ENCODE measurements around the gene PRPF4.
A peak's percentile ranks its signal among the peaks of the same experiment; 100 is the strongest.

Gene PRPF4

DNA sequence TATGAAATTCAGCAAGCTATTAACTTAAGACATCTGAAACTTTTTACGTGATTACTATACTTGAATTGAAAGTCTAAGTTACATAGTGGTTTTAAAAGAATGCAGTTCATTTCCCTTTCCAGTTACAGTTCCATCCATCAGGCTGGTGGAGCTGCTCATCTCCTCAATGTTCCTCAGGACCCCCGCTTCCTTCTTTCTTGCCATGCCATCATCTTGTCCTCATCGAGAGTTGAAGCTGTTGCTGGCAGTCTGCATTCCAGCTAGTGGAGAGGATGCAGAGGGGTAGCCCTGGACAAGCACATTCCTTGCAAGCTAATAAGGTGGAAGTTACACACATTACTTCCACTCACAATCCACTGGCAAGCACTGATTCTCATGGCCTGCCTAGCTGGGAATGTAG, 36.5 kb downstream of the PRPF4 start:
- Mint-ChIP-seq H3K4me3 (no peak overlapping the region), H3K27me3 (no peaks in the 10 kb centered on the region), H3K9me3 (no peaks in the 10 kb centered on the region), H3K36me3 (peaks cover 0 to 4% of the 10 kb centered on the region in 2 donors), H3K27ac (no peak overlapping the region), H3K4me1 (no peaks in the 10 kb centered on the region)
- no peak for ATAC-seq (replicated peaks)
- DNase-seq: no peak

DNA sequence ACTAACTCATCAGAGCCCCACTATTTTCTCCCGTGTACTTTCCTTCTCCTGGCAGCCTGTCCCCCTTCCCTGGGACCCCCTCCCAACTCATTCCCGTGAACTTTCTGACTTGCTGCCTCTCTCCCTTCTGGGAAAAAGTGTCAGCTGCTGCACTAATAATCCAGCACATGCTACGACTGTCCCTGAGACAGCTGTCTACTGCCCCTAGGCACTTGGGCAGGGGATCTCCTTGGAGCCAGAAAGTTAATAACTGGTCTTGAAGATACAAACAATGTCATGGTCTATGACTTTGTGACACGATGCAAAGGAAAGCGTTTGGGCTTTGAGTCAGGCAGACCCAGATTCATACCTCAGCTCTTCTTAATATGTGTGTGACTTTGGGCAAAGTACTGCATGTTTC, 37.8 kb downstream of the PRPF4 start:
- Mint-ChIP-seq H3K27me3 (no peaks in the 10 kb centered on the region), H3K4me3 (no peak overlapping the region), H3K4me1 (no peaks in the 10 kb centered on the region), H3K27ac (no peak overlapping the region), H3K36me3 (peaks cover 0 to 4% of the 10 kb centered on the region in 2 donors), H3K9me3 (no peaks in the 10 kb centered on the region)
- no peak for ATAC-seq (replicated peaks)
- no peak for DNase-seq

DNA sequence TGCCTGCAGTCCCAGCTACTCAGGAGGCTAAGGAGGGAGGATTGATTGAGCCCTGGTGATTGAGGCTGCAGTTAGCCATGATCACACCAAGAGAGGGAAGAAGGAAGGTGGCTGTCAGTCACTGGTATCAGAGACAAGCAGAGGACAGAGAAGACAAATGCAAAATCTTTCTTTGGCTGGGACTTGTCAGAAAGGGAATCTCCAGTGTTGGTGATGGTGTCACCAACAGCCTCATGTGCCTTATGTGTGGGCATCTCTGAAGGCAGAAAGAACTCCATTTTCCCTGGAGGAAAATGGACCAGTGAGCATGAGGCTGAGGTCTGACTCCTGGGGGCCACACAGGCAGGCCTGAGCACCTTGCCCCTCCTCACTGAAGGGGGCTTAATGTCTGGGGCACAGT, 39.8 kb downstream of the PRPF4 start:
- no peaks in the 10 kb centered on the region for H3K9me3 Mint-ChIP-seq

DNA sequence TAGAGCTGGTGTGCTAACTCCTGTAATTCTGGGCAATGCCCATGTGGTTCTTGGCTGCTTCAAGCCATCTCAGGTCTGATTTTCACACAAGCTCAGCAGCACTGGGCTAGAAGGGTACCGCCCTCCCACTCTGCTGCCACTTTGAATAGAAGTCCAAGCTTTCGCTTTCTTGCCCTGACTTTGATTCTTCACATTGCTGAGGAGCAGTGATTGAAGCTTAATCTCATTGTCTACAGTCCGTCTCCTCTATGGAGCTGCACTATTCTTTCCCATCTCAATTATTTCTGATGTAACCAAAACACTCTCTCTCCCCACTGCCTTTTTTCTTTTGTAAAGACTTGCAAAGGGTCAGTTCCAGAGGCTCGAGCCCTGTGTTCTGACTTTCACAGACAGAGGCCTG, 40.6 kb downstream of the PRPF4 start:
- no peak overlapping the region for H3K4me3 Mint-ChIP-seq
- H3K9me3 Mint-ChIP-seq: no peaks in the 10 kb centered on the region
- no peaks in the 10 kb centered on the region for H3K4me1 Mint-ChIP-seq
- no peak for ATAC-seq (replicated peaks)
- H3K27ac Mint-ChIP-seq: no peak overlapping the region
- no peaks in the 10 kb centered on the region for H3K27me3 Mint-ChIP-seq
- peaks cover 0 to 4% of the 10 kb centered on the region in 2 donors for H3K36me3 Mint-ChIP-seq
- DNase-seq: no peak

More for the DNA sequence above, 39.8 kb downstream of the PRPF4 start:
- no peak for DNase-seq
- Mint-ChIP-seq H3K4me3 (no peak overlapping the region), H3K4me1 (no peaks in the 10 kb centered on the region), H3K27me3 (no peaks in the 10 kb centered on the region), H3K27ac (no peak overlapping the region), H3K36me3 (peaks cover 0 to 4% of the 10 kb centered on the region in 2 donors)
- no peak for ATAC-seq (replicated peaks)

DNA sequence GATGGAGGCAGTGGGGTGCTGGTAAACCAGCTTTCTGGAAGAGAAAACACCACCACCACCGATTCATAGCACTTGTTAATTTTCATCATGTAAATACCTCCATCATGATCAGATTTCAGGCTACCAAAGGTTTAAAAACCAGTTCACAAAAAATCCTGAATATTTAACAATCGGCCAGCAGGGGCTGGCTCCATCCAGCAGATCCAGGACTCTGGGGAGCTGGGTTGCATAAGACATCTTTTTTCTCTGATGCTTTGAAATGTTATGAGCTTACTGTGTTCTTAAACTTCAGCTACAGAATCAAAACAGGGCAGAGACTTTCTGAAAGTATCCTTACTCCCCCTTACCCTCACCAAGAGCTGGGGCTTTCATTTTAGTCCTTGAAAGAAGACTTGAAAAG, 42.3 kb downstream of the PRPF4 start:
- no peaks in the 10 kb centered on the region for H3K9me3 Mint-ChIP-seq
- ATAC-seq (replicated peaks): no peak
- H3K27me3 Mint-ChIP-seq: no peaks in the 10 kb centered on the region
- H3K27ac Mint-ChIP-seq: no peak overlapping the region
- peaks cover 0 to 4% of the 10 kb centered on the region in 2 donors for H3K36me3 Mint-ChIP-seq
- no peak for DNase-seq
- no peaks in the 10 kb centered on the region for H3K4me1 Mint-ChIP-seq
- no peak overlapping the region for H3K4me3 Mint-ChIP-seq

DNA sequence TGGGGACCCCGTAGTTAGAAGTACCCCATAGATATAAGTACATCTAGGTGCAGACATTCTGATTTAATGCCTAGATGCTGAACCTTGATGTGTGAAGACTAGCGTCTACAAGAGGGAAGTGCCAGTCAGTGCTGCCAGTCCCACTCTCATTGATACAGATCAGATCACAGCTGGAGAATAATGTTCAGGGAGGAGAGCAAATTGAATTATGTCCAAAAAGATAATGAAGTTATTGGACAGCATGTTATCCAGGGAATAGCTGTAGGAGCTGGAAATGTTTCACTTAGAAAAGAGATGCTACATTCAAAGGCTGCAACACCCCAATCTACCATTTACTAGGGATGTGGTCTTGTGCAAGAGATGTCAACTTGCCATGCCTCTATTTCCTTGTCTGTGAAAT, 43.6 kb downstream of the PRPF4 start:
- Mint-ChIP-seq H3K4me3 (no peak overlapping the region), H3K36me3 (peaks cover 0 to 4% of the 10 kb centered on the region in 2 donors), H3K9me3 (no peaks in the 10 kb centered on the region), H3K27ac (no peak overlapping the region), H3K27me3 (no peaks in the 10 kb centered on the region), H3K4me1 (no peaks in the 10 kb centered on the region)
- no peak for ATAC-seq (replicated peaks)
- DNase-seq: no peak

DNA sequence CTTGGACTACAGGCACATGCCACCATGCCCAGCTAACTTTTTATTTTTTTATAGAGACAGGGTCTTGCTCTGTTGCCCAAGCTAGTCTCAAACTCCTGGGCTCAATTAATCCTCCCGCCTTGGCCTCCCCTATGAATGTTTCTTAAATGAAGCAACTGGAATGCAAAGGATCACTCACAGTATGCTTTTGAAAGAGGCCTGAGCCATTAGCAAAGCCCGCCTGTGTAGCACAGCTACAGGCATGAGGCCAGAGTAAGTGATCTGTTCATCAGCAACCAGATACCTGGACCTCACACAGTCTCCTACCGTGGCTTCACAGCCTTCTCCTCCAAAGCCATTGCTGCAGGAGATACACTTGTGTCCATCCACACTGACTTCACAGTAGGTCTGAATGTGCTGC, 44.6 kb downstream of the PRPF4 start:
- ATAC-seq (replicated peaks) (no peak), DNase-seq (no peak)
- H3K27ac Mint-ChIP-seq: no peak overlapping the region
- no peaks in the 10 kb centered on the region for H3K4me1 Mint-ChIP-seq
- peaks cover 0 to 4% of the 10 kb centered on the region in 2 donors for H3K36me3 Mint-ChIP-seq
- H3K27me3 Mint-ChIP-seq: no peaks in the 10 kb centered on the region
- H3K9me3 Mint-ChIP-seq: no peaks in the 10 kb centered on the region
- H3K4me3 Mint-ChIP-seq: no peak overlapping the region

DNA sequence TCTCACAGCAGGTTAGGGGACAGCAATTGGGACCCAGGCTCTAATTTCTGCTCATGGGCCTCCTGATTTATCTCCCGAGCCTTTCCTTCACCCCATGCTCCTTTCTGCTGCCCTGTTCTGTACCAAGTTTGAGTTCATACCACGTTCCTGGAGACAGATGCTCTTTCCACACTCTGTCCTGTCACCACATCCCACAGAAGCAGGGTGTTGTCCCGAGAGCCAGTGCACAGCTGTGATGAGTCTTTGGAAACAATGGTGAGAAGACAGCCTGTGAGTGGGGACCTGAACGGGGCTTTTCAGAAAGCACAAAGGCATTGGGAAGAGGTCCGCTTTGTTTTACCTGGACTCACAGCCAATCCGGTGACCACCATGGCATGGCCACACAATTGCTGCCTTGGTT, 47.2 kb downstream of the PRPF4 start:
- Mint-ChIP-seq H3K36me3 (no peaks in the 10 kb centered on the region), H3K4me1 (no peaks in the 10 kb centered on the region), H3K27ac (no peak overlapping the region), H3K27me3 (no peaks in the 10 kb centered on the region), H3K4me3 (no peak overlapping the region), H3K9me3 (no peaks in the 10 kb centered on the region)
- ATAC-seq (replicated peaks): no peak
- DNase-seq: no peak

DNA sequence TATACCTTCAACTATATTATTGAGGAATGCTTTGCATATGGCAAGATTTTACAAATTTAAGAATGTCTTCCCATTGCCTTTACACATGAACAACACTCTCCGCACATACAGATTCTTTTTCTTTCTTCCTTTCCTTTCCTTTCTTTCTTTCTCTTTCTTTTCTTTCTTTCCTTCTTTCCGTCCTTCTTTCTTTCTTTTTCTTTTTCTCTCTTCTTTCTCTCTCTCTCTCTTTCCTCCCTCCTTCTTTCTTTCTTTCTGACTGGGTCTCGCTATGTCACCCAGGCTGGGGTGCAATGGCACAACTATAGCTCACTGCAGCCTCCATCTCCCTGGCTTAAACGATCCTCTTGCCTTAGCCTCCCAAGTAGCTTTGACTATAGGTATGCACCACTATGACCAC, 50.8 kb downstream of the PRPF4 start:
- Mint-ChIP-seq H3K36me3 (no peaks in the 10 kb centered on the region), H3K9me3 (no peaks in the 10 kb centered on the region), H3K27me3 (no peaks in the 10 kb centered on the region), H3K4me3 (no peak overlapping the region), H3K4me1 (no peaks in the 10 kb centered on the region), H3K27ac (no peak overlapping the region)
- DNase-seq (no peak), ATAC-seq (replicated peaks) (no peak)

DNA sequence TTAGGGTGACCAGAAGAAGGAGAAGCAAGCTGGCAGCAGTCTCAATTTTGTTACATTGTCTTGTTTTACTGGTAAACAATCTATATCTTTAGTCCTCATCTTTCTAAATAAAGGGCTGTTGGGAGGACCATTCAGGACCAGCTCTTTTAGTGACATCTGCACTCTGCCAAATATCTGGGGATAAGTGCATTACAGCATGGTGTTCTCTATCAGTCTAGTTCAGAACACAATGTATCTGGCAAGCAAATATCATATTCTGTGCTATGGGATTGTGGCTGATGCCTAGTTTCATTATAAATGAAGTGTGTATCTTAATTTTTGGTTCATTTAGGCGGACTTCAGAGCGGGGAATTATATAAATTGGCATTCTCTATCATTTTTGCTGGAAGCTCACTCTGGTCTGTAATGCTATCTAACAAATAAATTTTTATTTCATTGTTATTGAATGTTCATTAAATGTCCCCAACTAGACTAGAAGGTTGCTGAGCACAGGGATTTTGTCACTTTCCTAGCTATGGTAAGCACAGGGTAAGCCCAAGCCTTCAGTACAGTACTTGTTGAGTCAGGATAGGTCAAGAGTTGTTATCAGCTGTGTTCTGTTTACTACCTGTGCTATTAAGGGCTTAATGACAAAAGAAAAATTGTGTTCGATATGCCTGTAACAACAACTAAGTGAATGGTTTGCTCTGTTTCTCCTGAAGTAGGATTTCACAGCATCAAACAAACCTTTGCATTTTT, 52.8 kb downstream of the PRPF4 start:
- H3K27me3 Mint-ChIP-seq: no peaks in the 10 kb centered on the region
- ATAC-seq (replicated peaks): no peak
- H3K4me1 Mint-ChIP-seq: no peaks in the 10 kb centered on the region
- DNase-seq: no peak
- no peak overlapping the region for H3K4me3 Mint-ChIP-seq
- H3K36me3 Mint-ChIP-seq: no peaks in the 10 kb centered on the region
- H3K27ac Mint-ChIP-seq: no peak overlapping the region
- no peaks in the 10 kb centered on the region for H3K9me3 Mint-ChIP-seq

DNA sequence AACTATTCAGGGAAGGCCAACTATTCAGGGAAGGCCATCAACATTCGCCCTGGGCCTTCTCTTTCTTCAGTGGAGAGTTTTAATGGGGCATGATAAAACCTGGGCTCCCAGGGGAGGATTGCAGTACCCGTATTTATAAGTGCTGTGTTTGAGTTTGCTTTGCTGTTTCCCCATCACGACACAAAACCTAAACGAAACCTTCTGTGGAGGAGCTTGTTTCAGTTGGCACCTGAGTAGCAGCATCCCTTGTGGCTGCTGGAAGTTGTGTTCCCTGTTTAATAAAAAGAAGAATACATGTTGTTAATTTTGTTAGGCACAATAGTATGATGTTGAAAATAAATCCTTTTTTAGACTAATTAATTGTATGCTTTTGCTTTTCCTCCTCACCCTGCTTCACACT, 56.3 kb downstream of the PRPF4 start:
- H3K4me1 Mint-ChIP-seq: no peaks in the 10 kb centered on the region
- H3K27ac Mint-ChIP-seq: no peak overlapping the region
- H3K27me3 Mint-ChIP-seq: no peaks in the 10 kb centered on the region
- H3K9me3 Mint-ChIP-seq: no peaks in the 10 kb centered on the region
- ATAC-seq (replicated peaks) (no peak), DNase-seq (no peak)
- no peaks in the 10 kb centered on the region for H3K36me3 Mint-ChIP-seq
- H3K4me3 Mint-ChIP-seq: no peak overlapping the region

DNA sequence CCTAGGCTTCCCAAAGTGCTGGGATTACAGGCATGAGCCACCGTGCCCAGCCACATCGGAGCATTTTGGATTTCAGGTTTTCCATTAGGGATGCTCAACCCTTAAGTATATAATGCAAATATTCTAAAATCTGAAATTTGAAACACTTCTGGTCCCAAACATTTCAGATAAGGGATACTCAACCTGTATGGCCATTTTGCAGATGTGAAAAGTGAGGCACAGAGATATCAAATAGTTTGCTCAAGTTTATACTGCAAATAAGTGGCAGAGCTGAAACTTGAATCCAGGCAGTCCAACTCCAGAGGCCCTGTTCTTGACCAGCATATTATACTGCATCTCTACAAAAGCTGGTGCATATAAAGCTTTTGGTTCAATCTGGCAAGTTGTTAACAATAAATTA, 62.3 kb downstream of the PRPF4 start:
- H3K4me3 Mint-ChIP-seq: no peak overlapping the region
- peaks cover 0 to 8% of the 10 kb centered on the region in 2 donors for H3K27me3 Mint-ChIP-seq
- H3K36me3 Mint-ChIP-seq: no peaks in the 10 kb centered on the region
- H3K4me1 Mint-ChIP-seq: peaks cover 6 to 32% of the 10 kb centered on the region in 2 donors
- no peak overlapping the region for H3K27ac Mint-ChIP-seq
- DNase-seq (no peak), ATAC-seq (replicated peaks) (no peak)
- H3K9me3 Mint-ChIP-seq: no peaks in the 10 kb centered on the region

DNA sequence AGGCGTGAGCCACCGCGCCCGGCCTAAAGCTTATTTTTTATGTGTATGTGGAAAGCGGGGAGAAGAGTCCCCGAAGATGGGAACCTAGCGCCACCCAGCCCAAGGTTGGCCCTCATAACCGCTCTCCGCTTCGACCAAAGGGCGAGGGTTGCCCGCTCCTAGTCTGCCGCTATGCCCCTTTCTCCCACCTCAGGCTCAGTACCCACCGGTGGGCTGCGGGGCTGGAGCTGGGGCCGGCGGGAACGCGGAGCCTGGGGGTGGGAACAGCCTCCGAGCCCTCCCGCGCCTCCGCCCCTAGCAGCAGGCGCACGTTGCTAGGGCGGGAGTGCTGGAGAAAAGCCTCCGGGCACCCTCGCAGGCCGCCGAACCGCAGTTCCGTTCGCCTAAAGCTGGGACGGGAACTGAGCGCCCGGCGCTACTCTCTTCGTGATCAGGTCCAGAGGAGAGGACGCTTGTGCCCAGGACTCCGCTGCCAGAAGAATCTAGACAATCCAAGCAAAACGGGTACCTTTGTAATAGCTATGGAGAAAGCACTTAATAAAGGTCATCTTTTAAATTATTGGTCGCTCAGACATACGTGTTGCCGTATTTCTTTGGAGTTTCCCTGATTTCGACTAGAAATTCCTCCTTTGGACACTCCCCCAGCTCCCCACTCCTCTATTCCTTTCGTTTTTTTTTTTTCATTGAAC, 64.7 kb downstream of the PRPF4 start, which contains the start of gene WDR31:
WDR31 (minus strand) TSS at position 265 of the 689 bp plus-strand sequence. CDS start 8,253 bp downstream, outside the sequence.
- no peaks in the 10 kb centered on the region for H3K9me3 Mint-ChIP-seq
- ATAC-seq (replicated peaks) (peak; percentile 98 to 99), DNase-seq (peak; percentile 84)
- no peaks in the 10 kb centered on the region for H3K36me3 Mint-ChIP-seq
- H3K27me3 Mint-ChIP-seq: peaks cover 0 to 8% of the 10 kb centered on the region in 2 donors
- H3K4me1 Mint-ChIP-seq: peaks cover 6 to 32% of the 10 kb centered on the region in 2 donors
- H3K27ac Mint-ChIP-seq: peak within 1 kb of the TSS; percentile 56
- peak within 1 kb of the TSS; percentile 77 to 92 for H3K4me3 Mint-ChIP-seq

DNA sequence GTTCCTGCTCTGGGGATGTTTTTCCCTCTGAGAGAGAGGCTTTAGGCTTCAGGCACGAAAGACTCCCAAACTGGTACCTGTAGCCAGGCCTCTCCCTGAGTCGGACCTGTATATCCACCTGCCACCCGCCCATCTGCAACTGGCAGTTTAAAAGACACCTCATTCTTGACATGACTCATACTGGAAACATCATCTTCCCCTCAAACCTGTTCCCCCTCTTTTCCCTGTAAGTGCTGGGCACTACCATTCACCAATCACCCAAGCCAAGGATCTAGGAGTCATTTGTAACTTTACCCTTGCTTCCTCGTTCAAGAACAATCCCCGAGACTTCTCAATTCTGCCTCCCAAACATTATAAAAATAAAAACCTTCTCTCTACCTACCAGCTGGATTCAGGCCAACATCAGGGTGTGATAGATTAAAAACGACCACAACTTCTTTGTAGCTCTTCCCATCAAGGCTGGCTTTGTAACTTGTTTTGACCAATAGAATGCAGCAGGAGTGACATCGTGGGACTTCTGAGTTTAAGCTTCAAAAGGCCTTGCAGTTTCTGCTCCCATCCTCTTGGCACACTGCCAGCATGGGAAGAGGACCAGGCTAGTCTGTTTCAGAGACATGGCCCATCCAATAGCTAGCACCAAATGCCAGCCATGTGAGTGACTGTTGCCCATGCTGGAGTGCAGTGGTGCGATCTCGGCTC, 66.4 kb downstream of the PRPF4 start:
- ATAC-seq (replicated peaks) (no peak), DNase-seq (no peak)
- H3K4me1 Mint-ChIP-seq: peaks cover 6 to 32% of the 10 kb centered on the region in 2 donors
- no peaks in the 10 kb centered on the region for H3K9me3 Mint-ChIP-seq
- H3K27ac Mint-ChIP-seq: no peak overlapping the region
- H3K4me3 Mint-ChIP-seq: peak overlapping the region in 1 of 2 donors; percentile 30
- peaks cover 0 to 8% of the 10 kb centered on the region in 2 donors for H3K27me3 Mint-ChIP-seq
- no peaks in the 10 kb centered on the region for H3K36me3 Mint-ChIP-seq
